HG03066 (cell line): ENCODE data around the gene TMIE.

Experiments
- ATAC-seq: cut with Tn5 transposase; IDR thresholded peaks from one replicate; pipeline ENCODE4 v1.9.1; 2021; ENCODE audit warnings: low read depth; ENCODE audit not compliant: unreplicated experiment

TMIE gene

GRCh38 chr3:46706771-46707582 lies 5.8 kb downstream of the TMIE start:
- ATAC-seq = no peak

GRCh38 chr3:46707601-46708011 lies 6.4 kb downstream of the TMIE start:
- no peak for ATAC-seq

GRCh38 chr3:46708401-46709156 lies 7.4 kb downstream of the TMIE start:
- ATAC-seq = no peak

DNA sequence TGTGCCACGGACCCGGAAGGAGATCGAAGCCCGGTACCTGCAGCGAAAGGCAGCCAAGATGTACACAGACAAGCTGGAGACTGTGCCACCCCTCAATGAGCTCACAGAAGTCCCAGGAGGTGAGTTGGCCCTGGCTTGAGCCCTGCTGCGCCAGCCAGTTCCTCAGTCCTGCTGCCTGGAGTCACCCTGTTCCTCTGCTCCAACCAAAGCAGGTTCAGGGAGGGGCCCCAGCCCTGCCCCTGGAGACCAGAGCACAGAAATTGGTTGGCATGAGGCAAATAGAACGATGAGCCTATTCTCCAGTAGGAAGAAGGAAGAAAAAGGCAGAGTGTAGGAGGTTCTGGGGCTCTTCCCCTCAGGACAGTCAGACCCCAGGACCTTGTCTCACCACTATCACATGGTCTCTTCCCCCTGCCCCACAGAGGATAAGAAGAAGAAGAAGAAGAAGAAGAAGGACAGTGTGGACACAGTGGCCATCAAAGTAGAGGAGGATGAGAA lies 8.0 kb downstream of the TMIE start:
- ATAC-seq = no peak

GRCh38 chr3:46709721-46710120 lies 8.5 kb downstream of the TMIE start:
- ATAC-seq = no peak

- no peak for ATAC-seq
Observed at GRCh38 chr3:46710229-46710628, 9.0 kb downstream of the TMIE start.

- no peak for ATAC-seq
Observed at GRCh38 chr3:46710671-46711295, 9.6 kb downstream of the TMIE start.

GRCh38 chr3:46711305-46711704 lies 10.1 kb downstream of the TMIE start:
- no peak for ATAC-seq

DNA sequence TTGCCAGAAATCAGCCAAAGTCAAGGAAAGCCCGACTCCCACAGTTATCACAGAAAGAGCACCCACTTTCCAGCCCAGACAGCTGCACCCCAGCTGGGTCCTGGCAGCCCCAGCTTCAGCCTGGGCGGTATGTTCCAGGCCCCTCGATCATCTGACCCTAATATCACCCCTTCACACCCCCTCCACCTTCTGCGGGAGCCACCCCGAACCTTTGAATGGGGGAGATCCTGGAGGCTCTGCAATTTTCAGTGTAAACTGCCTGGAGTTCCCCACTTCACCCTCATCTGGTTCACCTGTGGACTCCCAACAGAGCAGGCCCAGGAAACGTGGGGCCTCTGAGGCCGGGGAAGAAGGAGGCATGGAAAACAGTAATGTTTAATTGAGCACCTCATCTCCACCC lies 10.6 kb downstream of the TMIE start:
- no peak for ATAC-seq

DNA sequence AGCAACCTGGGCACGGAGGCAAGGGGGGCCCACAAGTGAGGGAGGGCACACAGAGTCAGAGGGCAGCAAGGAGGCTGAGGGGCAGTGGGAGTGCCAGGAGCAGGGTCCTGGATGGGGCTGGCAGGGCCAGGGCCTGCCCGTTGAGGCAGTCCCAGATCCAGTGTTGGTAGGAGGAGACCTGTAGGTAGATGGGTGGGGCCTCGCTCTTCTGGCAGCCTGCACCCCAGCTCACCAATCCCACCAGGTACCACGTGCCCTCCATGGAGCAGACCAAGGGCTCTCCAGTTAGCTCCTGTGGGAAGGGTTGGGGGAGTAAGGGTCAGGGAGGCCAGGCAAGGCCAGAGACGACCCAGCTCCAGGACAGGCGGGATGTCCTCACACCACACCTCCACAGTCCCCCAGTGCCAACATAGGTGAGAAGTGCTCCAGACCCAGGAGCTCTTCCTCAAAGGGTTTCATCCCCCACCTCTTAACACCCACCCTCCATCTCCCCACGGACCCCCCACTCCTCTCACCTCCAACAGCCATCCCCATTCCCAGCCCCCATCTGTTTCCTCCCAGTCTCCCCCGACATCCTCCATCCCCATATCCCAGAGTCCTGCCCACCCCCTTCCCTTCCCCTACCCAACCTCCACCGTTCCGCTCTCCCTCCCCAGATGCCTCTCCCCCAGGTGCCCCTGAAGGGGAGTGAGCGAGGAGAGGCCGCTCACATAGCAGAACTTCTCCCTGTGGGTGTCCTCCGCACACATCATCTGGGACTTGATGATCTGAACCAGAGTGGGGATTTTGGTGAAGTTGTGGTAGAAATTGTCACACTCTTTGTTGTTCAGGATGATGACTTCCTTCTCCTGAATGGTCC lies 11.2 kb downstream of the TMIE start:
- ATAC-seq = no peak

DNA sequence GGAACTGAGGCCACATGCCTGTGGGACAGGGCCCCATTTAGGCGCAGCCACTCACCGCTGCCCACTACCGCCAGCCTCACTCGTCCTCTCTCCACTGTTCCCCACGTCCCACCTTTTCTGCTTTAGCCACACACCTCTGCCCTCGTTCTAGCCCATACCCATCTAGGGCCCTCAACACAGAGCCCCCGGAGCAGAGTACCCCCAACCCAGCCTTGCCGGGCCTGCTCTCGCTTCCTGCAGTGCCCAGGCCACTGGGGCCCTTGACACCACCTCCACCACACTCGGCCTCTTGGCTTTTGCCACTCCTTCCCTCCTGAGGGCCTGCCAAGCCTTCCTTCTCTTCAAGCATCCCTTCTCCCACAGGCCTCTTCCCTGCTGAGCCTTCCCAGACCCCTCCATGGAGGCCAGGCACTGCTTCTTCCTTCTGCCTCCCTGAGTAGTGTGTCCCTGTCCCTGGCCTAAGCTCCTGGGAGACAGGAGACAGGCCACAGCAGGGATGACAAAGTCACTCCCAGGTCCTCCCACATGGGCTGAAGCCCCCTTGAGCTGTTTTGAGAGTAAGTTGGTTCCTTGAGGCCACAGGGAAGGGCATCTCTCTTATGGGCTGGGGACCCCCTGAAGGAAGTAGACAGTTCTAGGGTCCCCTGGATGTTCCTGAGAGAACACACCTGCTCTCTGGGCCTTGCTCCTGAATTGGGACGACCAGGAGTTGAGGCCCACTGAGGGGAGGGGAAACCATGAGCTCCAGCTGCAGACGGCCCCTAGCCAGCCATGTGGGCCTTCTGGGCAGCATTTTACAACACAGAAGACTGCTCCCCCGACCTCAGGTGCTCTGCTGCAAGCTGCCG lies 12.1 kb downstream of the TMIE start:
- ATAC-seq = no peak

- no peak for ATAC-seq
Observed at GRCh38 chr3:46713898-46714552, 12.8 kb downstream of the TMIE start.

GRCh38 chr3:46714728-46715506 lies 13.7 kb downstream of the TMIE start:
- no peak for ATAC-seq

- no peak for ATAC-seq
Observed at GRCh38 chr3:46715507-46716175, 14.4 kb downstream of the TMIE start.

GRCh38 chr3:46716461-46717441 lies 15.6 kb downstream of the TMIE start:
- no peak for ATAC-seq

- ATAC-seq = no peak
Observed at GRCh38 chr3:46717447-46718231, 16.4 kb downstream of the TMIE start, which contains the start of gene PRSS50. Gene PRSS50, minus strand, starts transcription at chr3:46717869. Its CDS starts 45 bp downstream, at chr3:46717824.
